ES-I3 (cell line): ENCODE results near the gene COL8A2.

ENCODE experiments used
- H3K36me3 ChIP-seq: 2 replicates; pipeline ENCODE4 v1.6.1; 2013; ENCODE audit warnings: mild to moderate bottlenecking, low read length, control low read depth, moderate library complexity; ENCODE audit not compliant: insufficient read depth
- H3K4me1 ChIP-seq: 2 replicates; pipeline ENCODE4 v1.6.1; 2013; ENCODE audit warnings: mild to moderate bottlenecking, control low read depth, low read length; ENCODE audit not compliant: insufficient read depth
- H3K9ac ChIP-seq: 2 replicates; pipeline ENCODE4 v1.6.1; 2013; ENCODE audit warnings: low read depth, mild to moderate bottlenecking, low read length, moderate library complexity
- H3K9me3 ChIP-seq: 2 replicates; pipeline ENCODE4 v1.6.1; 2013; ENCODE audit warnings: mild to moderate bottlenecking, low read length, moderate library complexity; ENCODE audit not compliant: control insufficient read depth, insufficient read depth

Gene COL8A2

DNA sequence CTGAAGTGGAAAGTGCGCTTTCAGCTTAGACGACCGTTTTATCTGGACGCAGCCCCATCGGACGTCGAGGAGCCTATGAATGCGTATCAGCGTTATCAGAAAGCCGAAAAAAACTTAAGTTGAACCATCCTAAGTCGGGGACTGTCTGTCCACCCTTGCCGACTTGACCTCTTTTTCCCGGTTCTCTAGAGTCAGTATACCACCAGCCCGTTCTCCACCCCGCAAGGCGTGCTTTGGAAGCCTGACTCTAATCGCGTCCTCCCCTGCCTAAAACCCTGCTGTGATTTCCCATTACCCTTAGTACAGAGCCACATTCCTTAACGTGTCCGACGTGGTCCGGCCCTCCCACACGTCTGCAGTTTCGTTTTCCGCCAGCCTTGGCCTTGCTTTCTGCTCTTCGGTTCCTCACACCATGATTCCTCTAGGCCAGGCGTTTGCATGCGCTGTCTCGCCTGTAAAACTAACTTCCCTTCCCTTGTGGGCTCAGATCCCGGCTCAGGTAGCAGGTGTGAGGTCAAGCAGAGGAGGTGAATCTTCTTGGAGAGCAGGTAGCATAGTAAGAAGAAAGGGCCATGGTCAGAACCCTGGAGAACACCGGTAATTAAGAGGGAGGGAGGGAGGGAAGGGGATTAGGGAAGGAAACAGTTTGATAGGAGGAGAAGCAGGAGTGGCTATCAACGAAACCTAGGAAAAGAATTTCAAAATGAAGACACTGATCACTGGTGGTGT is 35.5 kb downstream of the COL8A2 start:
- Histone ChIP-seq H3K9ac (peak overlapping the region; percentile 80), H3K36me3 (peaks cover 18% of the 10 kb centered on the region), H3K4me1 (no peaks in the 10 kb centered on the region)

GRCh38 chr1:36088577-36089392 is 36.2 kb downstream of the COL8A2 start, which contains the start of gene ADPRS:
Gene ADPRS (plus strand): TSS chr1:36088892. CDS start chr1:36088905, 13 bp downstream.
- Histone ChIP-seq H3K36me3 (peaks cover 13% of the 10 kb centered on the region), H3K9ac (peak within 1 kb of the TSS; percentile 80), H3K4me1 (no peaks in the 10 kb centered on the region), H3K9me3 (no peaks in the 10 kb centered on the region)

More for the DNA sequence above, 35.5 kb downstream of the COL8A2 start:
- H3K9me3 ChIP-seq, result no peaks in the 10 kb centered on the region

GRCh38 chr1:36088265-36088576 is 36.8 kb downstream of the COL8A2 start:
- H3K4me1 ChIP-seq, result no peaks in the 10 kb centered on the region
- H3K9ac ChIP-seq, result peak overlapping the region; percentile 80; the same call in 1 of the 2 replicates
- no peaks in the 10 kb centered on the region for H3K9me3 ChIP-seq
- peaks cover 12% of the 10 kb centered on the region for H3K36me3 ChIP-seq

DNA sequence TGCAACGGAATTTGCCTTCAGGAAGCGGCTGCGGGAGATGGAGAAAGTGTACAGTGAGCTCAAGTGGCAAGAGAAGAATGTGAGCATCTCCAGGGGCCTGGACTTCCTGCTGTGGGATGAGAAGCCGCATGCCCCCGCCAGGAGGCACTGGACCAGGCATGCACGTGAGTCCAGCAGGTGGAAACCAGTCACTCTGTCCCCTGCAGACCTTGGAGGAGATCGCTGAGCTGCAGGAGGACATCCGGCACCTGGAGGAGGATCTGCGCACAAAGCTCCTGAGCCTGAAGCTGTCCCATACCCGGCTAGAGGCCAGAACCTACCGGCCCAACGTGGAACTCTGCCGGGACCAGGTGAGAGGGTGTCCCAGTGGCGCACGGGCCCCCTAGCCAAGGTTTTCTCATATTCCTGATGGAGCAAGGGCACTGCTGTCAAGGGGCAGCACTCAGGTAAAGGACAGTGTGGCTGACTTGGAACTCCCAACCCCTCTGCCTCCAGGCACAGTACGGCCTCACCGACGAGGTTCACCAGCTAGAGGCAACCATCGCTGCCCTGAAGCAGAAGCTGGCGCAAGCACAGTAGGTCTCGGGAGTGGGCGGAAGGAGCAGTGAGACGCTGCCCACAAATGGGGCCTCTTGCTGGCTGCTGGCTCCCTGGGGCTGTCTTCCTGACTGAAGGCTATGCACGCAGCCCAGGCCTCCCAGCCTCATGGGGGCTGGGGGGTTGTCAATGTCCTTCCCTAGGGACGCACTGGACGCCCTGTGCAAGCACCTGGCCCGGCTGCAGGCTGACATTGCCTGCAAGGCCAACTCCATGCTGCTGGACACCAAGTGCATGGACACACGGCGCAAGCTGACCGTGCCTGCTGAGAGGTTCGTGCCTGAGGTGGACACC is 37.5 kb downstream of the COL8A2 start:
- Histone ChIP-seq H3K9ac (no peak overlapping the region), H3K4me1 (no peaks in the 10 kb centered on the region), H3K36me3 (peaks cover 4% of the 10 kb centered on the region; the same call in 1 of the 2 replicates), H3K9me3 (no peaks in the 10 kb centered on the region)

DNA sequence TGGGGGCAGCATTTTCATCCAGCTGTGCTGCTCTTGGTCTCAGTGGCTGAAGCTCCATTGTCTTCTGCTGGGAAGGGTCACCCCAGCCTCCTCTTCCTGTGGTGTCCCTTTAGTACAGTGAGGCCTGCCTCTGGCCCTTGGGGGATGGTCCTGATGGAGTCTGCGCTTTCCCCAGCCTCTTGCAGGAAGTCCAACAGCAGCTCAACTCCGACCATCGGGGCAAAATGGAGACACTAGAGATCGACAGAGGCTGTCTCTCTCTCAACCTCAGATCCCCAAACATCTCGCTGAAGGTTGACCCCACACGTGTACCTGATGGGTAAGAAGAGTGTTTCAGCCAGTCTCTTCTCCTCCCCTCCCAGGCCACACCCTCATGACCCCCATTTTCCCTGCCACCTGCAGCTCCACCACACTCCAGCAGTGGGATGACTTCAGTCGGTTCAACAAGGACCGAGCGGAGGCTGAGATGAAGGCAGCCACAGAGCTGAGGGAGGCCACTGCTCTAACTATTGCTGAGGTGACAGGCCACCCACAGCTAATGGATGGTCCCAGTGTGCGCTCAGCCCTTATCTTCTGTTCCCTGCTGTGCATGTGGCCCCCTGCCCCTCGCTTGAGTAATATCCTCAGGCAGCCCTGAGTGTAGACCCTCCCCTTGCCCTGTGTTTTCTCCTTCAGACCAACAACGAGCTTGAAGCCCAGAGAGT is 38.3 kb downstream of the COL8A2 start:
- H3K36me3 ChIP-seq, result no peaks in the 10 kb centered on the region; the same call in 1 of the 2 replicates
- H3K4me1 ChIP-seq, result no peaks in the 10 kb centered on the region
- H3K9ac ChIP-seq, result no peak overlapping the region
- no peaks in the 10 kb centered on the region for H3K9me3 ChIP-seq

DNA sequence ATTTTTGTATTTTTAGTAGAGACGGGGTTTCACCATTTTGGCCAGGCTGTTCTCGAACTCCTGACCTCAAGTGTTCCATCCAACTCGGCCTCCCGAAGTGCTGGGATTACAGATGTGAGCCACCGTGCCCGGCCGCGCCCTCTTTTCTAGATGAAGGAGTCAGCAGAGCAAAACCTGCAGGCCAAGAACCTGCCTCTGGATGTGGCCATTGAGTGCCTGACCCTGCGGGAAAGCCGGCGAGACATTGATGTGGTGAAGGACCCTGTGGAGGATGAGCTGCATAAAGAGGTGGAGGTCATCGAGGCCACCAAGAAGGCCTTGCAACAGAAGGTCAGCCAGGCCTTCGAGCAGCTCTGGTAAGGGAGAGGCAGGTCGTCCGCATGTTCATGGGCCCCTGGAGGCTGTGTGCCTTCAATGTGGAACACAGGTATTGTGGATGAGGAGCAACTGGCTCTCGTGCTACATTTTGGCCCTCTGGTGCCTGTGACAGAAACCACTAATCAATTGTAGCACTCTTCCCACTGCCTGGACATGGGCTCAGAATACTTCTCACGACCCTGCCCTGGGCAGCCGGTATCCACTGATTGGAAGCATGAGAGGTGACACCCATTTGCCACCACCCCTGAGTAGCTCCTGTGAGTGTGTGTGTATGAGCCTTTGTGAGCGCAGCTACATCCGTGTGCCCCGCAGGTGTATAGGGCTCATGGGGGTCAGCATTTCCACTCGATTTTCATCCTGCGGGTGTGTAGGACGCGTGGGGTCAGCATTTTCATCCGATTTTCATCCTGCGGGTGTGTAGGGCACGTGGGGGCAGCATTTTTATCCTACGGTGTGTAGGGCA is 39.1 kb downstream of the COL8A2 start:
- Histone ChIP-seq H3K9me3 (no peaks in the 10 kb centered on the region), H3K36me3 (no peaks in the 10 kb centered on the region), H3K9ac (no peak overlapping the region), H3K4me1 (no peaks in the 10 kb centered on the region)

- H3K4me1 ChIP-seq, result no peaks in the 10 kb centered on the region
- H3K36me3 ChIP-seq, result no peaks in the 10 kb centered on the region
- no peak overlapping the region; the same call in 1 of the 2 replicates for H3K9ac ChIP-seq
- no peaks in the 10 kb centered on the region for H3K9me3 ChIP-seq
Measured at GRCh38 chr1:36085126-36085525, 39.9 kb downstream of the COL8A2 start.

- Histone ChIP-seq H3K9ac (peak overlapping the region; percentile 52; the same call in 1 of the 2 replicates), H3K36me3 (no peaks in the 10 kb centered on the region), H3K9me3 (no peaks in the 10 kb centered on the region), H3K4me1 (no peaks in the 10 kb centered on the region)
Measured at GRCh38 chr1:36084497-36085115, 40.4 kb downstream of the COL8A2 start.

DNA sequence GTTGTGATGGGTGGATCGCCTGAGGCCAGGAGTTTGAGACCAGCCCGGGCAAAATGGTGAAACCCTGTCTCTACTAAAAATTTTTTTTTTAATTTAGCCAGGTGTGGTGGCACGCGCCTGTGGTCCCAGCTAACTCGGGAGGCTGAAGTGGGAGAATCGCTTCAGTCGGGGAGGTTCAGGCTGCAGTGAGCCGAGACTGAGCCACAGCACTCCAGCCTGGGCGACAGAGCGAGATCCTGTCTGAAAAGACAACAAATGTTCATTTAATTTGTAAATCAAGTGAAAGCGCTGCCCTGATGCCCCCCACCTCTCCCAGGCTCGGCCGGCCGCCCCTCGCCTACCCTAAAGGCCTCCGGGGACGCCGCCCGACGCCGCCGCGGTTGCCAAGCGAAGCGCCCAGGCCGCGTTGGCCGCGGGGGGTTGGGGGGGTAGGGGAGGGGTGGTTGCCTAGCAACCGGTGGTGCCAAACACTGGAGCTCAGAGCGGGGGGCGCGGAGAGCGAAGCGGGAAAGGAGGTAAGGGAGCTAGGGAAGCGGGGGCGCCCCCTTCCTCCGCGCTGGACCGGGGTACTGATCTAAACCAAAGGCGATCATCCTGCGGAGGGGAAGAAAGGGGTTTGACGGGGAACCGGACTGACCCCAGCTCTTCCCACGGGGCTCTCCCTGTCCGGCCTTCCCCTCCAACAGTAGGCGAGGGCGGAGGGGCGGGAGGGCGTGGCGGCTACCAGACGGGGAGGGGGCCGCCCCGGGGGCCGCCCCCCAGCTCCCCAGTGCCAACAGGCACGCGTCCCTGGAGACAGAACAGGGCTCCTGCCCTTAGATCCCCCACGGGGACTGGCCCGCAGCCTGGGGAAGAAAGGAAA is 41.2 kb downstream of the COL8A2 start, which contains the start of gene TEKT2:
TSS of gene TEKT2 (plus strand) at position 460 of the 862 bp plus-strand sequence. CDS start 828 bp downstream, outside the sequence.
- Histone ChIP-seq H3K36me3 (no peaks in the 10 kb centered on the region), H3K4me1 (no peaks in the 10 kb centered on the region), H3K9ac (peak within 1 kb of the TSS; percentile 52; the same call in 1 of the 2 replicates), H3K9me3 (no peaks in the 10 kb centered on the region)

DNA sequence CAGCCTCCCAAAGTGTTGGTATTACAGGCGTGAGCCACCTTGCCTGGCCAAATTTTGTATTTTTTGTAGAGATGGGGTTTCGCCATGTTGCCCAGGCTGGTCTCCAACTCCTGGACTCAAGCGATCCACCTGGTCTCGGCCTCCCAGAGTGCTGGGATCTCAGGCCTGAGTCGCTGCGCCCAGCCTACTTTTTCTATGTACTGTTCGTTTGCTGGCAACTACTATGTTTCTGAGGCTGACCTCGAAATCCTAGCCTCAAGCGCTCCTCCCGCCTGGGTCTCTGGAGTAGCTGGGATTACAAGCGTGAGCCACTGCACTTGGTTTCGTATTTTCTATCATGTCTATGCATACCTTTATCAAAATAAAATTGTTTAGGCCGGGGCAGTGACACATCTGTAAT is 41.8 kb downstream of the COL8A2 start:
- no peaks in the 10 kb centered on the region for H3K36me3 ChIP-seq
- H3K9ac ChIP-seq, result peak overlapping the region; percentile 52; the same call in 1 of the 2 replicates
- H3K9me3 ChIP-seq, result no peaks in the 10 kb centered on the region
- H3K4me1 ChIP-seq, result no peaks in the 10 kb centered on the region

DNA sequence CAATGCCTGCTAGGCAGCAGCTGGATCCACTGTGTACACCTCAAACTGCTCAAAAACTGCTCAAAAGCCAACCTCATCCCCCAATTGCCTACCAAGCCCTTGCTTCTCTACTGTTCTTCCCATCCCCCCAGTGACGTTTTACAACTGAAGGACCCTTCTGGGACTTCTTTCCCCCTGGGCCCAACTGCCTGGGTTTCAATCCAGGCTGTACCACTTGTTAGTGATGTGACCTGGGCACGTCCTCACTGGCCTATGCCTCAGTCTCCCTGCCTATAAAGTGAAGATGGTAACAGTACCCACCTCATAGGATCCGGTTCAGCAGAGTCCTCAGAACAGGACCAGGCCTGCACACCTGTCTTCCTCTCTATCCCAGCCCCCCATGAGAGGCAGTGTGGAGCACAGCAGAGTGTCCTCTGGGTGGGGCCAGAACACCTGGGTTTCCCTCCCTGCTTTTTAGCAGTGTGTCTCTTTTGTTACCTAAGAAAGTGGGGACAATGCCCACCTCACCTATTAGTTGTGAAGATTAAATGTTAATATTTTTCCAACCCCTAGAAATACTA is 43.0 kb downstream of the COL8A2 start:
- Histone ChIP-seq H3K9ac (no peak overlapping the region), H3K36me3 (no peaks in the 10 kb centered on the region), H3K9me3 (no peaks in the 10 kb centered on the region), H3K4me1 (no peaks in the 10 kb centered on the region)

- H3K4me1 ChIP-seq, result no peaks in the 10 kb centered on the region
- no peaks in the 10 kb centered on the region for H3K9me3 ChIP-seq
- H3K36me3 ChIP-seq, result no peaks in the 10 kb centered on the region
- no peak overlapping the region for H3K9ac ChIP-seq
Measured at GRCh38 chr1:36080801-36081200, 44.2 kb downstream of the COL8A2 start.
